ENCODE results near the gene LPP. TPM values are rescaled to one million over a fixed set of nuclear protein-coding genes. Genes with fewer than 3 reads are reported as not detected.

LPP gene
- total RNA-seq, 1 donor from 2014 or later, result 184 TPM

GRCh38 chr3:188486126-188486525, 332.2 kb downstream of the LPP start:
- DNase-seq (ENCODE audit: extremely low spot score, unreplicated experiment), result no peak
- Mint-ChIP-seq H3K27ac (ENCODE audit: unreplicated experiment) (peak overlapping the region; percentile 85), H3K4me3 (ENCODE audit: unreplicated experiment) (peak overlapping the region; percentile 7), H3K27me3 (ENCODE audit: unreplicated experiment) (no peaks in the 10 kb centered on the region), H3K4me1 (ENCODE audit: unreplicated experiment) (peaks cover 71% of the 10 kb centered on the region), H3K36me3 (ENCODE audit: unreplicated experiment) (peaks cover 32% of the 10 kb centered on the region), H3K9me3 (ENCODE audit: unreplicated experiment) (no peaks in the 10 kb centered on the region)
- TF ChIP-seq CTCF (IDR thresholded peaks at IDR 0.05), result no peak

GRCh38 chr3:188486952-188487351, 333.0 kb downstream of the LPP start:
- H3K36me3 Mint-ChIP-seq (ENCODE audit: unreplicated experiment), result peaks cover 33% of the 10 kb centered on the region
- no peak overlapping the region for H3K4me3 Mint-ChIP-seq (ENCODE audit: unreplicated experiment)
- H3K27me3 Mint-ChIP-seq (ENCODE audit: unreplicated experiment), result no peaks in the 10 kb centered on the region
- TF ChIP-seq CTCF (IDR thresholded peaks at IDR 0.05), result no peak
- H3K27ac Mint-ChIP-seq (ENCODE audit: unreplicated experiment), result peak overlapping the region; percentile 38
- H3K4me1 Mint-ChIP-seq (ENCODE audit: unreplicated experiment), result peaks cover 74% of the 10 kb centered on the region
- no peaks in the 10 kb centered on the region for H3K9me3 Mint-ChIP-seq (ENCODE audit: unreplicated experiment)
- DNase-seq (ENCODE audit: extremely low spot score, unreplicated experiment), result no peak

GRCh38 chr3:188487652-188488051, 333.7 kb downstream of the LPP start:
- Mint-ChIP-seq H3K27ac (ENCODE audit: unreplicated experiment) (peak overlapping the region; percentile 23), H3K4me3 (ENCODE audit: unreplicated experiment) (no peak overlapping the region), H3K27me3 (ENCODE audit: unreplicated experiment) (no peaks in the 10 kb centered on the region), H3K9me3 (ENCODE audit: unreplicated experiment) (no peaks in the 10 kb centered on the region), H3K36me3 (ENCODE audit: unreplicated experiment) (peaks cover 33% of the 10 kb centered on the region), H3K4me1 (ENCODE audit: unreplicated experiment) (peaks cover 69% of the 10 kb centered on the region)
- no peak for DNase-seq (ENCODE audit: extremely low spot score, unreplicated experiment)
- TF ChIP-seq CTCF (IDR thresholded peaks at IDR 0.05), result no peak

- H3K27ac Mint-ChIP-seq (ENCODE audit: unreplicated experiment), result peak overlapping the region; percentile 72
- no peak for DNase-seq (ENCODE audit: extremely low spot score, unreplicated experiment)
- no peak for TF ChIP-seq CTCF (IDR thresholded peaks at IDR 0.05)
- no peak overlapping the region for H3K4me3 Mint-ChIP-seq (ENCODE audit: unreplicated experiment)
- H3K9me3 Mint-ChIP-seq (ENCODE audit: unreplicated experiment), result no peaks in the 10 kb centered on the region
- H3K27me3 Mint-ChIP-seq (ENCODE audit: unreplicated experiment), result no peaks in the 10 kb centered on the region
- peaks cover 58% of the 10 kb centered on the region for H3K4me1 Mint-ChIP-seq (ENCODE audit: unreplicated experiment)
- H3K36me3 Mint-ChIP-seq (ENCODE audit: unreplicated experiment), result peaks cover 33% of the 10 kb centered on the region
Measured at GRCh38 chr3:188488801-188489200, 334.8 kb downstream of the LPP start.

- H3K4me3 Mint-ChIP-seq (ENCODE audit: unreplicated experiment), result no peak overlapping the region
- H3K9me3 Mint-ChIP-seq (ENCODE audit: unreplicated experiment), result no peaks in the 10 kb centered on the region
- H3K27ac Mint-ChIP-seq (ENCODE audit: unreplicated experiment), result peak overlapping the region; percentile 86
- H3K4me1 Mint-ChIP-seq (ENCODE audit: unreplicated experiment), result peaks cover 56% of the 10 kb centered on the region
- no peak for DNase-seq (ENCODE audit: extremely low spot score, unreplicated experiment)
- TF ChIP-seq CTCF (IDR thresholded peaks at IDR 0.05), result no peak
- H3K27me3 Mint-ChIP-seq (ENCODE audit: unreplicated experiment), result no peaks in the 10 kb centered on the region
- peaks cover 31% of the 10 kb centered on the region for H3K36me3 Mint-ChIP-seq (ENCODE audit: unreplicated experiment)
Measured at GRCh38 chr3:188489639-188490405, 335.9 kb downstream of the LPP start.

Data from osteocyte (in vitro differentiated cells).